Measurements from ENCODE around the gene ZNF219. TPM values are rescaled to one million over a fixed set of nuclear protein-coding genes. Genes with fewer than 3 reads are reported as not detected.

ZNF219 gene
- total and polyA plus RNA-seq, 10 of the 15 experiments (the other 5 are each of a cell fraction or from before 2014, with no cell fraction given) = 0.16 to 6.4 (median 1.9) TPM

GRCh38 chr14:21113369-21113768 is 14.9 kb upstream of the ZNF219 start:
- intact Hi-C loops (cut with micrococcal nuclease; ENCODE audit: unreplicated experiment) = no loop called here
- in situ Hi-C loops (cut with MboI) = no loop called here
- Histone ChIP-seq H3K9me3 (replicated peaks; ENCODE audit: control insufficient read depth, insufficient read depth, low read length) (no peaks in the 10 kb centered on the region; the same call in 2 of the 3 replicates), H3K4me2 (ENCODE audit: control insufficient read depth, insufficient read depth) (no peak overlapping the region), H3K79me2 (ENCODE audit: control insufficient read depth, insufficient read depth, low read length) (no peaks in the 10 kb centered on the region), H2AFZ (ENCODE audit: control insufficient read depth, low read depth, low read length) (no peak overlapping the region), H4K20me1 (ENCODE audit: control insufficient read depth, insufficient read depth) (no peaks in the 10 kb centered on the region), H3K36me3 (ENCODE audit: control insufficient read depth in 2 of 2, insufficient read depth in 2 of 2, low read length in 1 of 2) (no peaks in the 10 kb centered on the region), H3K4me3 (no peak overlapping the region), H3K9ac (ENCODE audit: control insufficient read depth, insufficient read depth, low read length) (no peak overlapping the region), H3K4me1 (ENCODE audit: control insufficient read depth, insufficient read depth, low read length) (peaks cover 20% of the 10 kb centered on the region), H3K27ac (ENCODE audit: control insufficient read depth, insufficient read depth) (no peak overlapping the region), H3K27me3 (replicated peaks in 1 of 2; ENCODE audit: control insufficient read depth in 2 of 2, insufficient read depth in 2 of 2, low read length in 1 of 2) (no peaks in the 10 kb centered on the region)
- no peak for FAIRE-seq
- DNase-seq (ENCODE audit: low read depth, low spot score) = no peak
- WGBS (ENCODE audit: insufficient coverage, insufficient replicate concordance, low lambda C conversion rate, missing lambda C conversion rate) = 47% methylated on average over 2 of the region's 2 CpGs
- ChIA-PET POLR2A (no interaction called here), RAD21 (ENCODE audit: unreplicated experiment) (no interaction called here), SMC1A (ENCODE audit: uncharacterized antibody, unreplicated experiment) (interaction anchor here (1.0 kb wide), 1 partner anchor 10 kb away, joined by 3 read pairs; no protein-coding TSS in a partner anchor), CTCF (interaction anchor here (2.2 kb wide), 1 partner anchor 99 kb away, joined by 7 read pairs; no protein-coding TSS in a partner anchor)
- BruUV-seq (replicated peaks) = no TSS peak
- no peak for ATAC-seq
- no peak for TF ChIP-seq SMARCA5 (IDR thresholded peaks at IDR 0.05)
- no peak for TF ChIP-seq CBX5 (IDR thresholded peaks at IDR 0.05; ENCODE audit: low read depth)
- no peak for TF ChIP-seq CBFB (IDR thresholded peaks at IDR 0.05; ENCODE audit: low read depth)
- TF ChIP-seq POLR2A (IDR thresholded peaks at IDR 0.05; ENCODE audit: low read depth, low read length) = no peak
- TF ChIP-seq NFYA (IDR thresholded peaks at IDR 0.05; ENCODE audit: borderline replicate concordance, low read depth, low read length) = no peak
- TF ChIP-seq RB1 (IDR thresholded peaks at IDR 0.05; ENCODE audit: borderline replicate concordance) = no peak
- TF ChIP-seq RELB (IDR thresholded peaks at IDR 0.05; ENCODE audit: low read depth) = no peak
- no peak for TF ChIP-seq CHD1 (IDR thresholded peaks at IDR 0.05; ENCODE audit: low read depth, low read length)
- no peak for TF ChIP-seq KDM1A (IDR thresholded peaks at IDR 0.05; ENCODE audit: borderline replicate concordance)
- no peak for TF ChIP-seq HSF1 (IDR thresholded peaks at IDR 0.05; ENCODE audit: low read depth, low read length)
- TF ChIP-seq GATAD2B (conservative IDR thresholded peaks at IDR 0.05; ENCODE audit: low read depth) = no peak
- no peak for TF ChIP-seq SPI1 (IDR thresholded peaks at IDR 0.05; ENCODE audit: borderline replicate concordance, insufficient read depth, low read depth, low read length)
- TF ChIP-seq WRNIP1 (IDR thresholded peaks at IDR 0.05; ENCODE audit: borderline replicate concordance, low read depth, low read length) = no peak
- TF ChIP-seq, protein P1, sequence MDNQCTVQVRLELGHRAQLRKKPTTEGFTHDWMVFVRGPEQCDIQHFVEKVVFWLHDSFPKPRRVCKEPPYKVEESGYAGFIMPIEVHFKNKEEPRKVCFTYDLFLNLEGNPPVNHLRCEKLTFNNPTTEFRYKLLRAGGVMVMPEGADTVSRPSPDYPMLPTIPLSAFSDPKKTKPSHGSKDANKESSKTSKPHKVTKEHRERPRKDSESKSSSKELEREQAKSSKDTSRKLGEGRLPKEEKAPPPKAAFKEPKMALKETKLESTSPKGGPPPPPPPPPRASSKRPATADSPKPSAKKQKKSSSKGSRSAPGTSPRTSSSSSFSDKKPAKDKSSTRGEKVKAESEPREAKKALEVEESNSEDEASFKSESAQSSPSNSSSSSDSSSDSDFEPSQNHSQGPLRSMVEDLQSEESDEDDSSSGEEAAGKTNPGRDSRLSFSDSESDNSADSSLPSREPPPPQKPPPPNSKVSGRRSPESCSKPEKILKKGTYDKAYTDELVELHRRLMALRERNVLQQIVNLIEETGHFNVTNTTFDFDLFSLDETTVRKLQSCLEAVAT (IDR thresholded peaks at IDR 0.05) = no peak
- TF ChIP-seq RELA (IDR thresholded peaks at IDR 0.05; ENCODE audit: borderline replicate concordance, partially characterized antibody) = no peak
- TF ChIP-seq KLF5 (IDR thresholded peaks at IDR 0.05; ENCODE audit: partially characterized antibody) = no peak
- no peak for TF ChIP-seq PAX5 (IDR thresholded peaks at IDR 0.05; ENCODE audit: borderline replicate concordance, low read depth, low read length)
- TF ChIP-seq NRF1 (conservative IDR thresholded peaks at IDR 0.05; ENCODE audit: low read depth, low read length) = no peak
- no peak for TF ChIP-seq STAT1 (conservative IDR thresholded peaks at IDR 0.05)
